Tibial artery (tissue), 4 donors: ENCODE results near the gene AKAP6.
A peak's percentile ranks its signal among the peaks of the same experiment; 100 is the strongest.

Source experiments
- DNase-seq, 2 donors: peaks; one replicate each; pipeline ENCODE4 v3.0.0-alpha.2; 2019
- H3K27ac ChIP-seq, 2 donors: fragments of 200-600 bp; sonication (generic) in 1 of 2; 1 replicate in 1 of 2; 2 replicates in 1 of 2; pipeline ENCODE4 v1.5.1; 2018 to 2019; ENCODE audit warnings: mild to moderate bottlenecking in 1 of 2
- H3K27me3 ChIP-seq, 2 donors: fragments of 200-600 bp; sonication (generic) in 1 of 2; one replicate each; pipeline versions ENCODE4 v1.5.1 to v1.6.0; 2016 to 2019
- H3K36me3 ChIP-seq, 3 donors: fragments of 200-600 bp; sonication (generic) in 2 of 3; one replicate each; pipeline ENCODE4 v1.5.1; 2016 to 2019; ENCODE audit warnings: mild to moderate bottlenecking in 2 of 3
- H3K4me1 ChIP-seq, 4 donors: fragments of 200-600 bp; sonication (generic) in 2 of 4; 1 replicate in 3 of 4; 2 replicates in 1 of 4; pipeline ENCODE4 v1.5.1; 2016 to 2019
- H3K4me3 ChIP-seq, 2 donors: fragments of 200-600 bp; sonication (generic) in 1 of 2; 1 replicate in 1 of 2; 2 replicates in 1 of 2; pipeline ENCODE4 v1.5.1; 2018 to 2019; ENCODE audit warnings: mild to moderate bottlenecking in 2 of 2
- H3K9me3 ChIP-seq, 3 donors: fragments of 200-600 bp; sonication (generic) in 1 of 3; one replicate each; pipeline ENCODE4 v1.5.1; 2016 to 2019
- intact Hi-C: fragments of 100-400 bp; cut with DNase I; formaldehyde crosslinking; loops from one replicate; pipeline ENCODE4 v1.15.0; 2023; ENCODE audit warnings: low total_unique reads
- TF ChIP-seq, protein P1 (sequence below), 2 experiments: fragments of 200-600 bp in 1 of 2; fragments of 450-650 bp in 1 of 2; IDR thresholded peaks; one replicate each; pipeline ENCODE4 v1.5.1; 2017 to 2019; ENCODE audit warnings: antibody characterized with exemption in 2 of 2, mild to moderate bottlenecking in 1 of 2, moderate library complexity in 1 of 2

Gene AKAP6

GRCh38 chr14:32648434-32648833 lies 319.3 kb downstream of the AKAP6 start:
- DNase-seq = no peak
- H3K4me3 ChIP-seq = no peak overlapping the region
- H3K27me3 ChIP-seq = no peaks in the 10 kb centered on the region
- H3K36me3 ChIP-seq = peaks cover 0 to 5% (median 5%) of the 10 kb centered on the region in 3 donors
- H3K9me3 ChIP-seq = no peaks in the 10 kb centered on the region
- peaks cover 0 to 11% (median 0%) of the 10 kb centered on the region in 4 donors for H3K4me1 ChIP-seq
- TF ChIP-seq, protein P1, sequence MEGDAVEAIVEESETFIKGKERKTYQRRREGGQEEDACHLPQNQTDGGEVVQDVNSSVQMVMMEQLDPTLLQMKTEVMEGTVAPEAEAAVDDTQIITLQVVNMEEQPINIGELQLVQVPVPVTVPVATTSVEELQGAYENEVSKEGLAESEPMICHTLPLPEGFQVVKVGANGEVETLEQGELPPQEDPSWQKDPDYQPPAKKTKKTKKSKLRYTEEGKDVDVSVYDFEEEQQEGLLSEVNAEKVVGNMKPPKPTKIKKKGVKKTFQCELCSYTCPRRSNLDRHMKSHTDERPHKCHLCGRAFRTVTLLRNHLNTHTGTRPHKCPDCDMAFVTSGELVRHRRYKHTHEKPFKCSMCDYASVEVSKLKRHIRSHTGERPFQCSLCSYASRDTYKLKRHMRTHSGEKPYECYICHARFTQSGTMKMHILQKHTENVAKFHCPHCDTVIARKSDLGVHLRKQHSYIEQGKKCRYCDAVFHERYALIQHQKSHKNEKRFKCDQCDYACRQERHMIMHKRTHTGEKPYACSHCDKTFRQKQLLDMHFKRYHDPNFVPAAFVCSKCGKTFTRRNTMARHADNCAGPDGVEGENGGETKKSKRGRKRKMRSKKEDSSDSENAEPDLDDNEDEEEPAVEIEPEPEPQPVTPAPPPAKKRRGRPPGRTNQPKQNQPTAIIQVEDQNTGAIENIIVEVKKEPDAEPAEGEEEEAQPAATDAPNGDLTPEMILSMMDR (IDR thresholded peaks at IDR 0.05) = no peak
- intact Hi-C loops = no loop called here
- no peak overlapping the region for H3K27ac ChIP-seq

- no peak for DNase-seq
- intact Hi-C loops = no loop called here
- Histone ChIP-seq H3K4me3 (no peak overlapping the region), H3K4me1 (peaks cover 0 to 16% (median 0%) of the 10 kb centered on the region in 4 donors), H3K9me3 (no peaks in the 10 kb centered on the region), H3K27me3 (no peaks in the 10 kb centered on the region), H3K36me3 (peaks cover 0 to 5% (median 5%) of the 10 kb centered on the region in 3 donors), H3K27ac (no peak overlapping the region)
- TF ChIP-seq, protein P1 (IDR thresholded peaks at IDR 0.05) = no peak
These were observed 320.9 kb downstream of the AKAP6 start for GRCh38 chr14:32650030-32650429.

DNA sequence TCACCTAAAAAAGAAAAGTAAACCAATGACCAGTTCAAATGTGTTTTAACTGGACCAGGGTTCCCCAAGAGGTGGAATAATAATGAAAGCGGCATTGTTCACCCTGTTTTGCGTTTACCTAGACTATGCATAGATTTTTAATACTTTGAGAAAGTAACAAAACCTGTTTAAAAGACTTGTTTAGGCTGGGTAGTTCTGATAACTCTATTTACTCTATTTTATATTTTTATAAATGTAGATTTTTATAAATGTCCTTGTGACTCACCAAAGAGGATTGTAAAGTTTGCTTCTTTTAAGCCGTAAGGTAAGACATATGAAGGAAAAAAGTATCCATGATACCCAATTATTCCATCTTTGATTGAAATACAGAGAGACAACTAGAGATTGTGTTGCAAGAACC lies 321.6 kb downstream of the AKAP6 start:
- Histone ChIP-seq H3K9me3 (no peaks in the 10 kb centered on the region), H3K36me3 (peaks cover 0 to 5% (median 2%) of the 10 kb centered on the region in 3 donors), H3K27ac (no peak overlapping the region), H3K4me1 (peaks cover 0 to 16% (median 0%) of the 10 kb centered on the region in 4 donors), H3K27me3 (no peaks in the 10 kb centered on the region), H3K4me3 (no peak overlapping the region)
- intact Hi-C loops = no loop called here
- TF ChIP-seq, protein P1 (IDR thresholded peaks at IDR 0.05) = no peak
- DNase-seq = no peak

GRCh38 chr14:32654106-32654505 lies 325.0 kb downstream of the AKAP6 start:
- Histone ChIP-seq H3K4me3 (no peak overlapping the region), H3K27me3 (no peaks in the 10 kb centered on the region), H3K36me3 (peaks cover 0 to 5% (median 0%) of the 10 kb centered on the region in 3 donors), H3K4me1 (peaks cover 0 to 16% (median 0%) of the 10 kb centered on the region in 4 donors), H3K9me3 (no peaks in the 10 kb centered on the region), H3K27ac (no peak overlapping the region)
- intact Hi-C loops = no loop called here
- DNase-seq = no peak
- TF ChIP-seq, protein P1 (IDR thresholded peaks at IDR 0.05) = no peak

GRCh38 chr14:32656601-32657000 lies 327.5 kb downstream of the AKAP6 start:
- no peak overlapping the region for H3K4me3 ChIP-seq
- TF ChIP-seq, protein P1 (IDR thresholded peaks at IDR 0.05) = no peak
- no peaks in the 10 kb centered on the region for H3K9me3 ChIP-seq
- peaks cover 0 to under 1% (median 0%) of the 10 kb centered on the region in 3 donors for H3K36me3 ChIP-seq
- no peaks in the 10 kb centered on the region for H3K27me3 ChIP-seq
- no peak for DNase-seq
- intact Hi-C loops = no loop called here
- no peak overlapping the region for H3K27ac ChIP-seq
- peaks cover 0 to 16% (median 0%) of the 10 kb centered on the region in 4 donors for H3K4me1 ChIP-seq

GRCh38 chr14:32657081-32657480 lies 328.0 kb downstream of the AKAP6 start:
- peak; percentile 65 to 73 for DNase-seq
- TF ChIP-seq, protein P1 (IDR thresholded peaks at IDR 0.05) = no peak
- H3K4me3 ChIP-seq = no peak overlapping the region
- H3K4me1 ChIP-seq = peaks cover 0 to 16% (median 0%) of the 10 kb centered on the region in 4 donors
- intact Hi-C loops = no loop called here
- no peak overlapping the region for H3K27ac ChIP-seq
- no peaks in the 10 kb centered on the region for H3K36me3 ChIP-seq
- H3K27me3 ChIP-seq = no peaks in the 10 kb centered on the region
- H3K9me3 ChIP-seq = no peaks in the 10 kb centered on the region
